Neural cell (in vitro differentiated cells): ENCODE data around the gene WWC1. TPM values are rescaled to one million over a fixed set of nuclear protein-coding genes. Genes with fewer than 3 reads are reported as not detected.

Source experiments
- H2AFZ ChIP-seq: fragments of 200-600, 300-800 bp; sonication (generic), shearing (Covaris generic); 2 replicates; pipeline ENCODE4 v1.6.0; 2014; ENCODE audit warnings: low read depth, mild to moderate bottlenecking, antibody characterized with exemption, low read length, moderate library complexity
- H3F3A ChIP-seq: fragments of 200-600 bp; shearing (Covaris generic); 2 replicates; pipeline ENCODE4 v1.6.1; 2016; ENCODE audit warnings: mild to moderate bottlenecking, moderate library complexity, mixed read lengths, antibody characterized with exemption, low read length; ENCODE audit not compliant: insufficient read depth, poor library complexity, severe bottlenecking
- H3K27ac ChIP-seq: fragments of 200-600, 300-800 bp; sonication (generic), shearing (Covaris generic); 2 replicates; pipeline ENCODE4 v1.5.1; 2014; ENCODE audit warnings: mild to moderate bottlenecking, low read length, moderate library complexity
- H3K27me3 ChIP-seq: fragments of 300-800, 200-600 bp; sonication (generic), shearing (Covaris generic); 2 replicates; pipeline ENCODE4 v1.6.0; 2014; ENCODE audit warnings: mild to moderate bottlenecking, low read depth, low read length, moderate library complexity; ENCODE audit not compliant: insufficient read depth
- H3K36me3 ChIP-seq: fragments of 300-800, 200-600 bp; sonication (generic), shearing (Covaris generic); 2 replicates; pipeline ENCODE4 v1.5.1; 2014; ENCODE audit warnings: mild to moderate bottlenecking, antibody characterized with exemption, low read length, moderate library complexity; ENCODE audit not compliant: insufficient read depth
- H3K4me2 ChIP-seq: fragments of 300-800, 200-600 bp; sonication (generic), shearing (Covaris generic); 2 replicates; pipeline ENCODE4 v1.6.0; 2014; ENCODE audit warnings: mild to moderate bottlenecking, low read length
- H3K4me3 ChIP-seq: fragments of 300-800, 200-600 bp; sonication (generic), shearing (Covaris generic); 2 replicates; pipeline ENCODE4 v1.5.1; 2014; ENCODE audit warnings: mild to moderate bottlenecking, low read length, moderate library complexity
- H3K79me2 ChIP-seq: fragments of 200-600 bp; shearing (Covaris generic); replicated peaks from 2 replicates; pipeline ENCODE4 v1.6.0; 2014; ENCODE audit warnings: mild to moderate bottlenecking, low read length, moderate library complexity; ENCODE audit not compliant: insufficient read depth
- H3K9ac ChIP-seq: fragments of 300-800, 200-600 bp; sonication (generic), shearing (Covaris generic); 2 replicates; pipeline ENCODE4 v1.6.1; 2016; ENCODE audit warnings: mild to moderate bottlenecking, low read length, mixed read lengths
- H3K9me2 ChIP-seq: fragments of 200-600 bp; shearing (Covaris generic); 2 replicates; pipeline ENCODE4 v1.6.1; 2016; ENCODE audit warnings: mild to moderate bottlenecking, low read length, mixed read lengths; ENCODE audit not compliant: insufficient read depth
- H3K9me3 ChIP-seq: fragments of 200-600, 300-800 bp; sonication (generic), shearing (Covaris generic); 2 replicates; pipeline ENCODE4 v1.6.1; 2016; ENCODE audit warnings: mild to moderate bottlenecking, mixed run types, low read length, moderate library complexity, mixed read lengths
- H4K20me1 ChIP-seq: fragments of 200-600 bp; shearing (Covaris generic); 2 replicates; pipeline ENCODE4 v1.6.1; 2016; ENCODE audit warnings: mild to moderate bottlenecking, mixed run types; ENCODE audit not compliant: insufficient read depth
- CTCF ChIP-seq: fragments of 450-650 bp; IDR thresholded peaks from 2 replicates; pipeline ENCODE4 v1.5.1; 2014; ENCODE audit warnings: antibody characterized with exemption, mild to moderate bottlenecking, moderate library complexity; ENCODE audit not compliant: poor library complexity, severe bottlenecking
- EP300 ChIP-seq: fragments of 450-650 bp; conservative IDR thresholded peaks from 2 replicates; pipeline ENCODE4 v1.6.1; 2014; ENCODE audit warnings: antibody characterized with exemption, mild to moderate bottlenecking, moderate library complexity; ENCODE audit not compliant: poor library complexity, severe bottlenecking
- EZH2 ChIP-seq: fragments of 200-600, 300-800 bp; shearing (Covaris generic), sonication (generic); IDR thresholded peaks from 2 replicates; pipeline ENCODE4 v1.6.1; 2014; ENCODE audit warnings: antibody characterized with exemption, low read length, borderline replicate concordance, mild to moderate bottlenecking; ENCODE audit not compliant: insufficient read depth, poor library complexity, severe bottlenecking
- MXI1 ChIP-seq: fragments of 450-650 bp; conservative IDR thresholded peaks from 2 replicates; pipeline ENCODE4 v1.6.1; 2014; ENCODE audit warnings: antibody characterized with exemption, mild to moderate bottlenecking; ENCODE audit not compliant: poor library complexity, severe bottlenecking
- POLR2AphosphoS5 ChIP-seq: IDR thresholded peaks from 2 replicates; pipeline ENCODE4 v1.6.1; 2012
- RAD21 ChIP-seq: fragments of 450-650 bp; conservative IDR thresholded peaks from 2 replicates; pipeline ENCODE4 v1.6.1; 2014; ENCODE audit warnings: antibody characterized with exemption, mild to moderate bottlenecking, moderate library complexity
- REST ChIP-seq: IDR thresholded peaks from 2 replicates; pipeline ENCODE4 v1.6.1; 2012; ENCODE audit warnings: borderline replicate concordance
- SMC3 ChIP-seq: fragments of 450-650 bp; conservative IDR thresholded peaks from 2 replicates; pipeline ENCODE4 v1.6.1; 2014; ENCODE audit warnings: antibody characterized with exemption, mild to moderate bottlenecking, moderate library complexity; ENCODE audit not compliant: poor library complexity
- TAF1 ChIP-seq: IDR thresholded peaks from 2 replicates; pipeline ENCODE4 v1.6.1; 2012; ENCODE audit warnings: low read depth
- polyA plus RNA-seq: library from polyadenylated mRNA; depleted of rRNA; stranded (reverse); fragments of >200 nt; gene quantifications from 2 replicates; pipeline ENCODE4 v1.2.3, GENCODE V29; 2014

The WWC1 gene
- polyA plus RNA-seq, 1 donor from 2014 or later, result 0.97 TPM

GRCh38 chr5:168303393-168304025 lies 12.1 kb downstream of the WWC1 start:
- Histone ChIP-seq H3K9ac (no peak overlapping the region), H3K9me3 (no peaks in the 10 kb centered on the region), H4K20me1 (no peaks in the 10 kb centered on the region), H3K36me3 (no peaks in the 10 kb centered on the region), H3K27me3 (no peaks in the 10 kb centered on the region), H3K4me2 (no peak overlapping the region), H3K4me3 (no peak overlapping the region), H3K9me2 (no peaks in the 10 kb centered on the region), H3F3A (no peaks in the 10 kb centered on the region), H3K27ac (no peak overlapping the region), H3K79me2 (no peaks in the 10 kb centered on the region), H2AFZ (no peak overlapping the region)
- TF ChIP-seq CTCF, result no peak
- no peak for TF ChIP-seq REST
- TF ChIP-seq SMC3, result no peak
- no peak for TF ChIP-seq EZH2
- TF ChIP-seq POLR2AphosphoS5, result no peak
- no peak for TF ChIP-seq EP300
- no peak for TF ChIP-seq MXI1
- no peak for TF ChIP-seq RAD21
- TF ChIP-seq TAF1, result no peak

- Histone ChIP-seq H3F3A (no peaks in the 10 kb centered on the region), H3K9me2 (no peaks in the 10 kb centered on the region), H2AFZ (no peak overlapping the region), H3K9ac (no peak overlapping the region), H4K20me1 (no peaks in the 10 kb centered on the region), H3K4me3 (no peak overlapping the region), H3K9me3 (no peaks in the 10 kb centered on the region), H3K4me2 (no peak overlapping the region), H3K36me3 (no peaks in the 10 kb centered on the region), H3K27me3 (no peaks in the 10 kb centered on the region), H3K27ac (no peak overlapping the region), H3K79me2 (no peaks in the 10 kb centered on the region)
- TF ChIP-seq EP300, result no peak
- TF ChIP-seq TAF1, result no peak
- no peak for TF ChIP-seq SMC3
- TF ChIP-seq CTCF, result no peak
- TF ChIP-seq POLR2AphosphoS5, result no peak
- no peak for TF ChIP-seq REST
- no peak for TF ChIP-seq EZH2
- TF ChIP-seq MXI1, result no peak
- TF ChIP-seq RAD21, result no peak
These were observed 12.9 kb downstream of the WWC1 start for GRCh38 chr5:168304349-168304748.
